Dendritic cell treated with granulocyte-macrophage colony-stimulating factor and Interleukin-4, amounts not matched to agents 40 ng/mL and 50 ng/mL, for 4 days (primary cell): Measurements from ENCODE around the gene ASAP2.
"Not testable (repeated sequence)": the region's sequence is repeated elsewhere in the genome, so short reads cannot be mapped to it uniquely, and the experiment has no call there.

Experiments used
- H3K27ac Mint-ChIP-seq: one replicate; pipeline ENCODE4 v1.8.0; 2022; ENCODE audit warnings: mild to moderate bottlenecking, mixed read lengths
- H3K27me3 Mint-ChIP-seq: one replicate; pipeline ENCODE4 v1.8.0; 2022; ENCODE audit warnings: mild to moderate bottlenecking, mixed read lengths
- H3K36me3 Mint-ChIP-seq: one replicate; pipeline ENCODE4 v1.8.0; 2022; ENCODE audit warnings: low read depth, mixed read lengths
- H3K4me1 Mint-ChIP-seq: one replicate; pipeline ENCODE4 v1.8.0; 2022; ENCODE audit warnings: low read depth, mixed read lengths
- H3K4me3 Mint-ChIP-seq: one replicate; pipeline ENCODE4 v1.8.0; 2022; ENCODE audit warnings: mild to moderate bottlenecking, moderate library complexity, mixed read lengths
- H3K9me3 Mint-ChIP-seq: one replicate; pipeline ENCODE4 v1.8.0; 2022; ENCODE audit warnings: mixed read lengths
- intact Hi-C: fragments of 100-400 bp; cut with micrococcal nuclease; formaldehyde crosslinking; loops from one replicate; pipeline ENCODE4 v1.15.0; 2022

The ASAP2 gene

GRCh38 chr2:9251154-9252001, 44.8 kb downstream of the ASAP2 start:
- Mint-ChIP-seq H3K4me3 (no peak overlapping the region), H3K27ac (no peak overlapping the region), H3K4me1 (peaks cover 36% of the 10 kb centered on the region), H3K36me3 (no peaks in the 10 kb centered on the region), H3K9me3 (no peaks in the 10 kb centered on the region), H3K27me3 (peaks cover 26% of the 10 kb centered on the region)
- intact Hi-C loops, result no loop called here

- no peak overlapping the region for H3K27ac Mint-ChIP-seq
- intact Hi-C loops, result no loop called here
- no peak overlapping the region for H3K4me3 Mint-ChIP-seq
- no peaks in the 10 kb centered on the region for H3K9me3 Mint-ChIP-seq
- peaks cover 21% of the 10 kb centered on the region for H3K27me3 Mint-ChIP-seq
- H3K36me3 Mint-ChIP-seq, result no peaks in the 10 kb centered on the region
- H3K4me1 Mint-ChIP-seq, result peaks cover 41% of the 10 kb centered on the region
These were observed 45.4 kb downstream of the ASAP2 start for GRCh38 chr2:9252002-9252357.

GRCh38 chr2:9255416-9255815, 48.8 kb downstream of the ASAP2 start:
- Mint-ChIP-seq H3K4me1 (peaks cover 47% of the 10 kb centered on the region), H3K27ac (no peak overlapping the region), H3K27me3 (peaks cover 13% of the 10 kb centered on the region), H3K9me3 (no peaks in the 10 kb centered on the region), H3K4me3 (no peak overlapping the region), H3K36me3 (no peaks in the 10 kb centered on the region)
- intact Hi-C loops, result no loop called here

GRCh38 chr2:9256147-9256546, 49.5 kb downstream of the ASAP2 start:
- Mint-ChIP-seq H3K4me3 (no peak overlapping the region), H3K27me3 (peaks cover 7% of the 10 kb centered on the region), H3K27ac (no peak overlapping the region), H3K9me3 (no peaks in the 10 kb centered on the region), H3K36me3 (no peaks in the 10 kb centered on the region), H3K4me1 (peaks cover 47% of the 10 kb centered on the region)
- intact Hi-C loops, result no loop called here

- Mint-ChIP-seq H3K9me3 (no peaks in the 10 kb centered on the region), H3K27ac (no peak overlapping the region), H3K27me3 (peaks cover 2% of the 10 kb centered on the region), H3K36me3 (no peaks in the 10 kb centered on the region), H3K4me3 (no peak overlapping the region), H3K4me1 (peaks cover 47% of the 10 kb centered on the region)
- intact Hi-C loops, result no loop called here
These were observed 50.0 kb downstream of the ASAP2 start for GRCh38 chr2:9256570-9257043.

- H3K4me3 Mint-ChIP-seq, result peak overlapping the region; percentile 60
- H3K4me1 Mint-ChIP-seq, result peaks cover 53% of the 10 kb centered on the region
- H3K36me3 Mint-ChIP-seq, result no peaks in the 10 kb centered on the region
- H3K27me3 Mint-ChIP-seq, result peaks cover 5% of the 10 kb centered on the region
- peak overlapping the region; percentile 69 for H3K27ac Mint-ChIP-seq
- no peaks in the 10 kb centered on the region for H3K9me3 Mint-ChIP-seq
- intact Hi-C loops, result no loop called here
These were observed 51.9 kb downstream of the ASAP2 start for GRCh38 chr2:9258501-9258900.

- Mint-ChIP-seq H3K9me3 (no peaks in the 10 kb centered on the region), H3K4me1 (peaks cover 57% of the 10 kb centered on the region), H3K36me3 (no peaks in the 10 kb centered on the region), H3K27me3 (peaks cover 5% of the 10 kb centered on the region), H3K27ac (peak overlapping the region; percentile 69), H3K4me3 (peak overlapping the region; percentile 60)
- intact Hi-C loops, result no loop called here
These were observed 52.4 kb downstream of the ASAP2 start for GRCh38 chr2:9258953-9259399.

- intact Hi-C loops, result no loop called here
- peaks cover 5% of the 10 kb centered on the region for H3K27me3 Mint-ChIP-seq
- H3K27ac Mint-ChIP-seq, result peak overlapping the region; percentile 76
These were observed 53.9 kb downstream of the ASAP2 start for GRCh38 chr2:9260464-9260918.

GRCh38 chr2:9261231-9261883, 54.7 kb downstream of the ASAP2 start:
- H3K27ac Mint-ChIP-seq, result peak overlapping the region; percentile 76
- H3K27me3 Mint-ChIP-seq, result peaks cover 5% of the 10 kb centered on the region
- no peaks in the 10 kb centered on the region for H3K36me3 Mint-ChIP-seq
- intact Hi-C loops, result no loop called here
- H3K4me3 Mint-ChIP-seq, result peak overlapping the region; percentile 7
- no peaks in the 10 kb centered on the region for H3K9me3 Mint-ChIP-seq
- H3K4me1 Mint-ChIP-seq, result peaks cover 65% of the 10 kb centered on the region

More at GRCh38 chr2:9260464-9260918, 53.9 kb downstream of the ASAP2 start:
- H3K4me1 Mint-ChIP-seq, result peaks cover 63% of the 10 kb centered on the region
- no peak overlapping the region for H3K4me3 Mint-ChIP-seq
- no peaks in the 10 kb centered on the region for H3K36me3 Mint-ChIP-seq
- H3K9me3 Mint-ChIP-seq, result no peaks in the 10 kb centered on the region

GRCh38 chr2:9262671-9263171, 56.1 kb downstream of the ASAP2 start:
- no peak overlapping the region for H3K4me3 Mint-ChIP-seq
- peak overlapping the region; percentile 84 for H3K27ac Mint-ChIP-seq
- intact Hi-C loops, result no loop called here
- H3K9me3 Mint-ChIP-seq, result no peaks in the 10 kb centered on the region
- peaks cover 5% of the 10 kb centered on the region for H3K27me3 Mint-ChIP-seq
- H3K4me1 Mint-ChIP-seq, result peaks cover 63% of the 10 kb centered on the region
- no peaks in the 10 kb centered on the region for H3K36me3 Mint-ChIP-seq

GRCh38 chr2:9263428-9263827, 56.8 kb downstream of the ASAP2 start:
- Mint-ChIP-seq H3K36me3 (no peaks in the 10 kb centered on the region), H3K4me1 (peaks cover 60% of the 10 kb centered on the region), H3K9me3 (no peaks in the 10 kb centered on the region), H3K27ac (peak overlapping the region; percentile 84), H3K4me3 (peak overlapping the region; percentile 54), H3K27me3 (peaks cover 5% of the 10 kb centered on the region)
- intact Hi-C loops, result no loop called here

- no peak overlapping the region for H3K27ac Mint-ChIP-seq
These were observed 57.7 kb downstream of the ASAP2 start for GRCh38 chr2:9264301-9264700.

GRCh38 chr2:9266711-9267110, 60.1 kb downstream of the ASAP2 start:
- Mint-ChIP-seq H3K36me3 (no peaks in the 10 kb centered on the region), H3K27ac (no peak overlapping the region), H3K4me1 (peaks cover 33% of the 10 kb centered on the region), H3K9me3 (peaks cover 3% of the 10 kb centered on the region), H3K4me3 (no peak overlapping the region), H3K27me3 (peaks cover 5% of the 10 kb centered on the region)
- intact Hi-C loops, result no loop called here

More at GRCh38 chr2:9264301-9264700, 57.7 kb downstream of the ASAP2 start:
- intact Hi-C loops, result no loop called here
- Mint-ChIP-seq H3K27me3 (peaks cover 5% of the 10 kb centered on the region), H3K36me3 (no peaks in the 10 kb centered on the region), H3K4me1 (peaks cover 52% of the 10 kb centered on the region), H3K4me3 (no peak overlapping the region), H3K9me3 (no peaks in the 10 kb centered on the region)

- H3K4me3 Mint-ChIP-seq, intact Hi-C loops, H3K27me3 Mint-ChIP-seq, H3K27ac Mint-ChIP-seq, H3K9me3 Mint-ChIP-seq, H3K36me3 Mint-ChIP-seq: not testable (repeated sequence)
- peaks cover 38% of the 10 kb centered on the region for H3K4me1 Mint-ChIP-seq
These were observed 60.7 kb downstream of the ASAP2 start for GRCh38 chr2:9267286-9267685.
